Loucy (cell line): ENCODE measurements around the gene NOXO1.

Source experiments
- EZH2phosphoT487 ChIP-seq: fragments of 200-600 bp; IDR thresholded peaks from 2 replicates; pipeline ENCODE4 v1.6.1; 2018; ENCODE audit warnings: antibody characterized with exemption, mild to moderate bottlenecking, moderate library complexity, borderline replicate concordance
- TF ChIP-seq, protein P1 (sequence below): fragments of 200-600 bp; sonication (generic); conservative IDR thresholded peaks from 2 replicates; pipeline ENCODE4 v1.5.1; 2014; ENCODE audit warnings: mild to moderate bottlenecking, antibody characterized with exemption, low read length

DNA sequence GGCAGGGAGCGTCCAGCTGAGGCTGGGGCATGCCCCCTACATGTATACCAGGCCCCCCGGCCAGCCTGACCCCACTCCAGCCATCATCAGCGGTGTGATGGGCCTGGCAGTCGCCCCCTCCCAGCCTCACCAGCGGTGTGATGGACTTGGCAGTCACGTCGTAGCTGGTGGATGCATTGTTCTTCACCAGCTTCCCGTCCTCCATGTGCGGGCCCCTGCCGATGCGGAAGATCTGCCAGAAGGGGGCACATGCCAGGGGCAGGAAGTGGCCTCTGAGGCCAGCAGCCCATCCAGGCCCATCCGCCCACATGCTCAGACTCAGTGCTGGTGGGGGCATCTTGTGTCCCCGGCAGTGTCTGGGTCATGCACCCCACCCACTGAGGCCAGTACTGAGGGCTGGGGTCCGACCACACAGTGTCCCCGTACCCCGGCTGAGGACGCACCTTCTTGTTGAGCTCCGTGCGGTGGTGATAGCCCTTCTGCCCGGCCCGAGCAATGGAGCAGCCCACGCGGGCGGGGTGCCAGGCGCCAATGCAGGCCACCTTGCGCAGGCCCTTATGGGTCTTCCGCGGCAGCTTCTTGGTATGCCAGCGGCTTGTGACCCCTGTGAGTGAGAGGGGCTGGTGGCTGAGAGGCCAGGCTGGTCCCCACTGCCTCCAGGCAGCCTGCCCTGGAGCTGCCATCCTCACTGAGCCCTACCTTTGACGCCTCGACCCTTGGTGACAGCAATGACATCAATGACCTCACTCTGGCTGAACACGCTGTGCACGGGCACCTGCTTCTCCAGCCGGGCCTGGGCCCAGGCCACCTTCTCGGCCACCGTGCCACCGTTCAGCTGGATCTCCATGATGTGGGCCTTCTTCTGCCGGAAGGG lies 34.5 kb downstream of the NOXO1 start:
- TF ChIP-seq, protein P1, sequence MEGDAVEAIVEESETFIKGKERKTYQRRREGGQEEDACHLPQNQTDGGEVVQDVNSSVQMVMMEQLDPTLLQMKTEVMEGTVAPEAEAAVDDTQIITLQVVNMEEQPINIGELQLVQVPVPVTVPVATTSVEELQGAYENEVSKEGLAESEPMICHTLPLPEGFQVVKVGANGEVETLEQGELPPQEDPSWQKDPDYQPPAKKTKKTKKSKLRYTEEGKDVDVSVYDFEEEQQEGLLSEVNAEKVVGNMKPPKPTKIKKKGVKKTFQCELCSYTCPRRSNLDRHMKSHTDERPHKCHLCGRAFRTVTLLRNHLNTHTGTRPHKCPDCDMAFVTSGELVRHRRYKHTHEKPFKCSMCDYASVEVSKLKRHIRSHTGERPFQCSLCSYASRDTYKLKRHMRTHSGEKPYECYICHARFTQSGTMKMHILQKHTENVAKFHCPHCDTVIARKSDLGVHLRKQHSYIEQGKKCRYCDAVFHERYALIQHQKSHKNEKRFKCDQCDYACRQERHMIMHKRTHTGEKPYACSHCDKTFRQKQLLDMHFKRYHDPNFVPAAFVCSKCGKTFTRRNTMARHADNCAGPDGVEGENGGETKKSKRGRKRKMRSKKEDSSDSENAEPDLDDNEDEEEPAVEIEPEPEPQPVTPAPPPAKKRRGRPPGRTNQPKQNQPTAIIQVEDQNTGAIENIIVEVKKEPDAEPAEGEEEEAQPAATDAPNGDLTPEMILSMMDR: no peak
- TF ChIP-seq EZH2phosphoT487: no peak
